ENCODE data around the gene SH2B2.
"Not testable (repeated sequence)": the region's sequence is repeated elsewhere in the genome, so short reads cannot be mapped to it uniquely, and the experiment has no call there.

The SH2B2 gene

GRCh38 chr7:102340599-102341368, 54.1 kb downstream of the SH2B2 start:
- ATAC-seq, result not testable (repeated sequence)

DNA sequence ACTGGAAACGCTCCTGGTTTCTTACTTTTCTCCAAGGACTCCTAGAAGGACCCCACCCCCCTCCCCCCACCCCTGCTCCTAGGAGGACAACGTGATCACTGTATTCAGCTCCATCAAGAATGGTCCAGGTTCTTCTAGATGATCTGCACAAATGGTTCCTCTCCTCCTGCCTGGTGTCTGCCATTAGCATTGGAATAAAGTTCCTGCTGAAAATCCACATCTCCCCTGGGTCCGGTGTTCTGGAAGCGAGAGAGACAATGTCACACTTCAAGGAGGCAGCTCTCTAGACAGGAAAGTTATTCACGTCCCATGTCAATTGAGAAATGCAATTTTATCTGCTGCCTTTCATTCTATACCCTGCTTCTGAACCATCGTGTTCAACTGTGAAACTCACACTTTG, 60.3 kb downstream of the SH2B2 start:
- not testable (repeated sequence) for ATAC-seq

DNA sequence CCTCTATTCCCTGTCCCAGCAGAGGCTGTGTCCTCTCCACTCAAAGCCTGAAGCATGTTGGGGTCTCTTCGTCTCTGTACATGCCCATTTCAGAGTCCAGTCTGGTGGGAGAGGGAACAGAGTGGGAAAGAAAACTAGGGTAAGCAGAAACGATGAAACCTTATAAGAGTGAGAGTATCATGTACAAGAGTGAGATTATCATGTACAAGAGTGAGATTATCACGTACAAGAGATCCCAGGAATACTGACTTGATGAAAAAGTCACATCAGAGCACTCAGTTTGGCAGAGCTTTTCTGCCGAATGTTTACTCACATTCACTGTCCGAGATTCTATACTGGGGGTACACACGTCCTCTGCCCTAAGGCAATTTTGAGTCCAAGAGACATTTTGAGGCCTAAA, 69.7 kb downstream of the SH2B2 start, which contains the start of gene SPDYE6:
Gene SPDYE6 (minus strand): TSS at position 101 of the 400 bp plus-strand sequence. CDS start 421 bp downstream, outside the sequence.
- not testable (repeated sequence) for ATAC-seq

- TF ChIP-seq ZFP3 (CRISPR knock-in tag; IDR thresholded peaks at IDR 0.05), result peak; percentile 16; the same call in 1 of the 2 replicates
- peak; percentile 100 for ATAC-seq
These were observed 77.1 kb downstream of the SH2B2 start for GRCh38 chr7:102363549-102364393.

GRCh38 chr7:102364394-102364886, 77.8 kb downstream of the SH2B2 start:
- not testable (repeated sequence) for ATAC-seq

DNA sequence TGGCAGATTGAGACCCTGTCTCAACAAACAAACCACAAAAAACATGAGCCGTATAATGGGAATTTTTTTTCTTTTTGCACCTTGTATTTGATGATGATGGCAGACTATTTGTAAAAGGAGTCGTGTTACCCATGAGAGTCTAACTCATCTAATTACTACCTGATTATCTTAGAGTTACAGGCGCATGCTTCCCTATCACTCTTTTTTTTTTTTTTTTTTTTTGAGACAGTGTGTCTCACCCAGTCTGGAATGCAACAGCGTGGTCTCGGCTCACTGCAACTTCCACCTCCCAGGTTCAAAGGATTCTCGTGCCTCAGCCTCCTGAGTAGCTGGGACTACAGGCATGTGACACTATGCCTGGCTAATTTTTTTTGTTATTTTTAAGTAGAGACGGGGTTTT, 78.7 kb downstream of the SH2B2 start:
- ATAC-seq, result not testable (repeated sequence)

DNA sequence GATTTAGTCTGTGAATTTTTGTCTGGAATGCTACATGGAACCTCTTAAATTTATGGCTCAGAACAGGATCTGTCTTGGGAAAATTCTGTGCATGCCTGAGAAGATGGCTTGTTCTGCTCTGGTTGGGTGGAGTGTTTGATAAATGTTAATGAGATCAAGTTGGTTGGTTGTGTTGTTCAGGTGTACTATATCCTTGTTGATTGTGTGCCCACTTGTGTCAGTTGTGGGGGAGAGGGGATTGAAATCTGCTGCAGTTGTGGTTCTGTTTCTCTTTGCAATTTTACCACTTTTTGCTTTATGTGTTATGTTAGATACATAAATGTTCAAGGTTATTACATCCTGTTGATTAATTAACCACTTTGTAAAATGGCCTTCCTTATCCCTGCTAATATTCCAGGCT, 83.4 kb downstream of the SH2B2 start:
- ATAC-seq, result not testable (repeated sequence)
